HUES6 (cell line): ENCODE measurements around the gene WSB1.
"Not testable (repeated sequence)": the region's sequence is repeated elsewhere in the genome, so short reads cannot be mapped to it uniquely, and the experiment has no call there.

Source experiments
- H3K27ac ChIP-seq: 2 replicates; pipeline ENCODE4 v1.7.0; 2013; ENCODE audit warnings: low read depth, mild to moderate bottlenecking, low read length, inconsistent platforms
- H3K27me3 ChIP-seq: 2 replicates; pipeline ENCODE4 v1.6.1; 2013; ENCODE audit warnings: low read length; ENCODE audit not compliant: control insufficient read depth, insufficient read depth
- H3K36me3 ChIP-seq: 2 replicates; pipeline ENCODE4 v1.6.1; 2013; ENCODE audit warnings: low read length; ENCODE audit not compliant: control insufficient read depth, insufficient read depth
- H3K4me1 ChIP-seq: 2 replicates; pipeline ENCODE4 v1.6.1; 2013; ENCODE audit warnings: low read length; ENCODE audit not compliant: control insufficient read depth, insufficient read depth
- H3K4me3 ChIP-seq: 2 replicates; pipeline ENCODE4 v1.5.1; 2013; ENCODE audit warnings: low read depth, low read length
- H3K9ac ChIP-seq: one replicate; pipeline ENCODE4 v1.6.1; 2013; ENCODE audit warnings: mild to moderate bottlenecking, low read length
- H3K9me3 ChIP-seq: 2 replicates; pipeline ENCODE4 v1.6.1; 2013; ENCODE audit warnings: low read depth, low read length; ENCODE audit not compliant: control insufficient read depth, insufficient read depth

Gene WSB1

DNA sequence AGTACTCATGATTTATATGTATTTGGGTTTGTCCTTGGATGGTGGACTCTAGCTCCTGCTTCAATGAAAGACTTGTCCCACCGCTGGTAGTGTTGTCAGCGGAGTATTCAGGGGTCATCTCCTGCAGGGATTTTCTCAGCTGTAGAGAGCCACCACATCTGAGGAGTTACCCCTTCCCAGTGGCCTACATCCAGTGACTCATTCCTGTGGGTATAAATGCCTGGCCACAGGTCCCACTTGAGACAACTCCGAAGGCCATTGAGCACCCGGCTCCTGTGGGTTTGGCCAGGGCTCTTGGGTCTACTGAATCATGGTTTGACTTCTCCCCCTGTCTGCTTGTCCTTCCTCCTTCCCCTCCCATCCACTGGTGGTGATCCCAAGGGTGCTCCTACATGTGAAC is 34.6 kb upstream of the WSB1 start:
- H3K4me1 ChIP-seq: no peaks in the 10 kb centered on the region
- H3K27me3 ChIP-seq: no peaks in the 10 kb centered on the region
- H3K27ac ChIP-seq: no peak overlapping the region
- H3K36me3 ChIP-seq: no peaks in the 10 kb centered on the region
- no peaks in the 10 kb centered on the region for H3K9me3 ChIP-seq
- no peak overlapping the region for H3K9ac ChIP-seq
- no peak overlapping the region for H3K4me3 ChIP-seq

GRCh38 chr17:27263386-27263785 is 30.5 kb upstream of the WSB1 start:
- H3K4me1 ChIP-seq: no peaks in the 10 kb centered on the region
- H3K27ac ChIP-seq: no peak overlapping the region
- H3K4me3 ChIP-seq: no peak overlapping the region
- no peak overlapping the region for H3K9ac ChIP-seq
- no peaks in the 10 kb centered on the region for H3K9me3 ChIP-seq
- no peaks in the 10 kb centered on the region for H3K27me3 ChIP-seq
- no peaks in the 10 kb centered on the region for H3K36me3 ChIP-seq

GRCh38 chr17:27264068-27264812 is 29.7 kb upstream of the WSB1 start:
- Histone ChIP-seq H3K9ac (no peak overlapping the region), H3K9me3 (no peaks in the 10 kb centered on the region), H3K27me3 (no peaks in the 10 kb centered on the region), H3K36me3 (no peaks in the 10 kb centered on the region), H3K27ac (no peak overlapping the region), H3K4me1 (no peaks in the 10 kb centered on the region), H3K4me3 (no peak overlapping the region)

DNA sequence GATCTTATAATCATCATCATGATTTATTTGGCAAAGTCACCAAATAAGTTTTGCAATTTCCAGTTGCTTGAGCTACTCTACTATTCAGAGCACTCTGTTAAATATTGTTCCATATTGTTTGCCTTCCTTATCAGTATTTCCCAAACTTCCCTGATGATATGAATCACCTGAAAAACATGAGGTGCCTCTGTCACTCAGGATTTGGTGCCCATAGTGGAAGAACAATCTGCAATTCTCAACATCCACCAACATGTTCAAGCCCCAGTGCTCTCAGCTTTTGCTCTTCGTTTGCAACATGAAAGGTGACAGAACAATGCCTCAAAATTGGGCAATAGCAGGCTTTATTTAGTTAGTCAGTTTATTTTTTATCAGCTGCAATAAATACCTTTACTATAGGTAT is 28.6 kb upstream of the WSB1 start:
- H3K27ac ChIP-seq: no peak overlapping the region
- no peaks in the 10 kb centered on the region for H3K27me3 ChIP-seq
- no peak overlapping the region for H3K9ac ChIP-seq
- no peak overlapping the region for H3K4me3 ChIP-seq
- no peaks in the 10 kb centered on the region for H3K36me3 ChIP-seq
- no peaks in the 10 kb centered on the region for H3K9me3 ChIP-seq
- H3K4me1 ChIP-seq: no peaks in the 10 kb centered on the region

- Histone ChIP-seq H3K27ac (no peak overlapping the region), H3K4me3 (no peak overlapping the region), H3K9me3 (no peaks in the 10 kb centered on the region), H3K36me3 (no peaks in the 10 kb centered on the region), H3K9ac (no peak overlapping the region), H3K27me3 (no peaks in the 10 kb centered on the region), H3K4me1 (no peaks in the 10 kb centered on the region)
Observed at GRCh38 chr17:27266228-27266627, 27.7 kb upstream of the WSB1 start.

GRCh38 chr17:27268394-27269085 is 25.4 kb upstream of the WSB1 start:
- H3K4me3 ChIP-seq: no peak overlapping the region
- no peak overlapping the region for H3K27ac ChIP-seq

DNA sequence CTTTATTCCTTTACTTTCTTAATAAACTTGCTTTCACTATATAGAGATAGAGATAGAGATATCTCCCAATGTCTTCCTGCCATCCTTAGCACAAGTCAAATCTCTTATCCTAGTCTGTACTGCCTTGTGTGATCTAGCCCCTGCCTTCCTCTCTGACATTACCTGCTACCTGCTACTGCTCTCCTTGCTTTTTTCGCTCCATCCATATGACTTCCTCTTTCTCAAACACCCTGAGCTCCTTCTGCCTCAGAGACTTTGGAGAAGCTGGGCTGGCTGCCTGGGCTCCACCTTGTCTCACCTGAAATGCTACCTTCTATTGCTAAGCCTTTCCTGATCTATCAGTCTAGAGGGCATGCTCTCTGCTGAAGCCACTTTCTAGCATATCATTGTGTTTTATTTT is 24.7 kb upstream of the WSB1 start:
- Histone ChIP-seq H3K9me3 (no peaks in the 10 kb centered on the region), H3K27me3 (no peaks in the 10 kb centered on the region), H3K4me1 (no peaks in the 10 kb centered on the region), H3K36me3 (no peaks in the 10 kb centered on the region), H3K9ac (no peak overlapping the region), H3K27ac (no peak overlapping the region), H3K4me3 (no peak overlapping the region)

More at GRCh38 chr17:27268394-27269085, 25.4 kb upstream of the WSB1 start:
- no peak overlapping the region for H3K9ac ChIP-seq
- no peaks in the 10 kb centered on the region for H3K9me3 ChIP-seq
- no peaks in the 10 kb centered on the region for H3K36me3 ChIP-seq
- H3K27me3 ChIP-seq: no peaks in the 10 kb centered on the region
- H3K4me1 ChIP-seq: no peaks in the 10 kb centered on the region

- no peaks in the 10 kb centered on the region for H3K4me1 ChIP-seq
- no peak overlapping the region for H3K9ac ChIP-seq
- H3K9me3 ChIP-seq: no peaks in the 10 kb centered on the region
- no peaks in the 10 kb centered on the region for H3K36me3 ChIP-seq
- no peak overlapping the region for H3K27ac ChIP-seq
- H3K4me3 ChIP-seq: no peak overlapping the region
- H3K27me3 ChIP-seq: no peaks in the 10 kb centered on the region
Observed at GRCh38 chr17:27269974-27270373, 23.9 kb upstream of the WSB1 start.

DNA sequence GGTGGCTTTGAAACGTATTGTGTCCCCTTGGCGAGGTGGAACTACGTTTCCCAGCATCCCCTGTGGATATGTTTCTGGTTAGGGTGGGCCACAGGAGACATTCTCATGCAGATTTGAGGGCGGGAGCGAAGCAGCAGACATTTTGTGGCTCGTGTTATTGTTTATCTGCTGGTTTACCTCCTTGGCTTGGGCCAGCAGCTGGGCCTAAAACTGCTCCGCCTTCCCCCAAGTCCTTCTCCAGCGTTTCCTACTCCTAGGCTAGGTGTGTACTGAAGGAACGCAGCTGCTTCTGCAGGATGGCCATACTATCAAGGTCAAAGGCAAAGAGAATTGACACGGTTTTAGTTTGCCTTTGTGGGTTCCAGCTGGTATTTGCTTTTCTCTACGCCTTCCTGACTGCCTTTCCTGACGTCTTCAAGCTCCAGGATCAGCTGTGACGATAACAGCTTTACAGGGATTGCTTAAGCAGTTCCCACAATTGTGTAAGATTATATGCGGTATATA is 17.2 kb upstream of the WSB1 start:
- H3K27ac ChIP-seq: peak overlapping the region; percentile 41
- no peaks in the 10 kb centered on the region for H3K27me3 ChIP-seq
- peak overlapping the region; percentile 48 for H3K4me3 ChIP-seq
- H3K9me3 ChIP-seq: no peaks in the 10 kb centered on the region
- H3K9ac ChIP-seq: peak overlapping the region; percentile 52
- H3K4me1 ChIP-seq: peaks cover 6% of the 10 kb centered on the region
- no peaks in the 10 kb centered on the region for H3K36me3 ChIP-seq

DNA sequence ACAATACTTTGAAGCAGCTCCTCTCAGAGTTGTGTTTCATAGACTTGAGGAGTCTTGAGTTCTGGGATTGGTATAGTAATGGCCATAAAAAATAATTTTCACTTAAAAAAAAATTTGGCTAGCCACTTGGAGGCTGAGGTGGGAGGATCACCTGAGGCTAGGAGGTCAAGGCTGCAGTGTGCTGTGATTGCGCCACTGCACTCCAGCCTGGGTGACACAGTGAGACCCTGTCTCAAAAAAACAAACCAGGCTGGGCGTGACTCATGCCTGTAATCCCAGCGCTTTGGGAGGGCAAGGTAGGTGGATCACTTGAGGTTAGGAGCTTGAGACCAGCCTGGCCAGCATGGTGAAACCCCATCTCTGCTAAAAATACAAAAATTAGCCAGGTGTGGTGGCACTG is 14.8 kb upstream of the WSB1 start:
- H3K4me1 ChIP-seq, H3K4me3 ChIP-seq, H3K9me3 ChIP-seq, H3K27ac ChIP-seq, H3K9ac ChIP-seq, H3K36me3 ChIP-seq, H3K27me3 ChIP-seq: not testable (repeated sequence)

- Histone ChIP-seq H3K27ac (no peak overlapping the region), H3K9me3 (no peaks in the 10 kb centered on the region), H3K9ac (no peak overlapping the region), H3K27me3 (no peaks in the 10 kb centered on the region), H3K36me3 (no peaks in the 10 kb centered on the region), H3K4me1 (peaks cover 6% of the 10 kb centered on the region), H3K4me3 (no peak overlapping the region)
Observed at GRCh38 chr17:27280527-27280926, 13.4 kb upstream of the WSB1 start.
